ENCODE results near the gene RALGPS1. TPM values are rescaled to one million over a fixed set of nuclear protein-coding genes. Genes with fewer than 3 reads are reported as not detected.

Gene RALGPS1
- total and polyA plus RNA-seq, 2 donors (not counting 1 experiment from before 2014, with no cell fraction given): 19.7 to 39.9 TPM

DNA sequence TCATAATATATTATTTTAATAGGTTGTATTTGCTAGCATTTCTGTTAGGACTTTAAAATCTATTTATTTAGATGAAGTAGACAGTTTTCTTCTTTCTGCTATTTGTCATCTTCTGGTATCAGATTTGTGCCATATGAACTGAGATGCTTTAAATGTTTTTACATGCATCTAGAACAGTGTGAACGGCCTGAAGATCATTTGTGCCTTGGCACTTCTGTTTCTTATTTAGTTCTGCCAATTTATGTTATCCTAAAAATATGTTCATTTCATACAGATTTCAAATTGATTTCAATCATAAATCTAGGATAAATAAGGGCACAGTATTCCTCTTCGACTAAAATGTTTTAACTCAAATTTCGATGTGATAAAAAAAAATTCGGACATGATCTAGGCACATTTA, 38.1 kb upstream of the RALGPS1 start:
- TF ChIP-seq CTCF (IDR thresholded peaks at IDR 0.05) (no peak), EZH2 (IDR thresholded peaks at IDR 0.05; ENCODE audit: borderline replicate concordance, insufficient read depth, low read depth, low read length, poor library complexity, severe bottlenecking) (no peak)
- ChIA-PET CTCF (no interaction called here), POLR2A (interaction anchor here (0.7 kb wide), 1 partner anchor 348 kb away, joined by 3 read pairs; no protein-coding TSS in a partner anchor)
- H3K36me3 ChIP-seq (replicated peaks in 1 of 2; ENCODE audit: control extremely low read depth in 1 of 2, control insufficient read depth in 1 of 2, extremely low read depth in 1 of 2, insufficient read depth in 2 of 2, low read length in 1 of 2): peaks cover 3 to 23% of the 10 kb centered on the region in 2 experiments
- no peaks in the 10 kb centered on the region for H3K9me3 ChIP-seq (ENCODE audit: control extremely low read depth in 1 of 3, control insufficient read depth in 2 of 3, insufficient read depth in 1 of 3, low read length in 2 of 3)
- no peak overlapping the region for H3K27ac ChIP-seq (ENCODE audit: low read length in 2 of 2)
- H3K4me2 ChIP-seq (replicated peaks; ENCODE audit: low read depth, low read length, poor library complexity, severe bottlenecking): no peak overlapping the region
- Mint-ChIP-seq H3K27ac (no peak overlapping the region), H3K4me3 (no peak overlapping the region), H3K27me3 (no peaks in the 10 kb centered on the region), H3K4me1 (peaks cover 28% of the 10 kb centered on the region), H3K9me3 (ENCODE audit: insufficient read depth) (no peaks in the 10 kb centered on the region)
- DNase-seq (no peak), ATAC-seq (ENCODE audit: low read depth) (no peak)
- H3K4me3 ChIP-seq (ENCODE audit: control extremely low read depth in 1 of 5, extremely low read depth in 1 of 5, insufficient read depth in 1 of 5, low read depth in 2 of 5, low read length in 4 of 5): no peak overlapping the region
- H4K20me1 ChIP-seq (ENCODE audit: control insufficient read depth, insufficient read depth, low read length, poor library complexity, severe bottlenecking): peaks cover 28% of the 10 kb centered on the region
- WGBS (ENCODE audit: insufficient coverage): 93% methylated on average over 3 of the region's 4 CpGs
- intact Hi-C loops (cut with micrococcal nuclease): no loop called here
- H2AFZ ChIP-seq (ENCODE audit: insufficient read depth, low read depth, low read length, poor library complexity, severe bottlenecking): no peak overlapping the region
- H3K9ac ChIP-seq (ENCODE audit: low read length): no peak overlapping the region
- no peaks in the 10 kb centered on the region for H3K4me1 ChIP-seq (ENCODE audit: control insufficient read depth in 2 of 2, insufficient read depth in 2 of 2, low read length in 2 of 2)
- peaks cover 52% of the 10 kb centered on the region for H3K79me2 ChIP-seq (ENCODE audit: control insufficient read depth, insufficient read depth, low read length)
- no peaks in the 10 kb centered on the region for H3K27me3 ChIP-seq (replicated peaks in 1 of 4; ENCODE audit: control extremely low read depth in 1 of 4, control insufficient read depth in 3 of 4, insufficient read depth in 4 of 4, low read length in 3 of 4)

DNA sequence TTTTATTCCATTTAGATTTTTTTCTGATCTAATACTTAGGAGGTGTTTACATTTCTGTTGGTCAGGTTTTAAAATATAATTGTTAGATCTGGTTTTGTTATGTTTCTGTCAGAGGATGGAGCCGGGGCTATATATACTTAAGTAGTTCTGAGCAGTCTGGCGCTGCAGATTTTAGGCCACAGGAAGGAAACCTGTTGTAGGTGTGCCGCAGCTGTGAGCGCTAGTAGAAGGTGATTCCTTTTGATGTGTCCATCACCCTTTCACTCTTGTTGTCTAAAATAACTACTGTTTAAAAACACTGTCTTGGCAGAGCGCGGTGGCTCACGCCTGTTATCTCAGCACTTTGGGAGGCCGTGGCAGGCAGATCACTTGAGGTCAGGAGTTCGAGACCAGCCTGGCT, 37.2 kb upstream of the RALGPS1 start:
- H4K20me1 ChIP-seq (ENCODE audit: control insufficient read depth, insufficient read depth, low read length, poor library complexity, severe bottlenecking): peaks cover 21% of the 10 kb centered on the region
- H3K27me3 ChIP-seq (replicated peaks in 1 of 4; ENCODE audit: control extremely low read depth in 1 of 4, control insufficient read depth in 3 of 4, insufficient read depth in 4 of 4, low read length in 3 of 4): no peaks in the 10 kb centered on the region
- DNase-seq (no peak), ATAC-seq (ENCODE audit: low read depth) (no peak)
- peaks cover 3 to 31% of the 10 kb centered on the region in 2 experiments for H3K36me3 ChIP-seq (replicated peaks in 1 of 2; ENCODE audit: control extremely low read depth in 1 of 2, control insufficient read depth in 1 of 2, extremely low read depth in 1 of 2, insufficient read depth in 2 of 2, low read length in 1 of 2)
- ChIA-PET CTCF (no interaction called here), POLR2A (no interaction called here)
- intact Hi-C loops (cut with micrococcal nuclease): no loop called here
- no peak overlapping the region for H3K9ac ChIP-seq (ENCODE audit: low read length)
- no peak for TF ChIP-seq CTCF (IDR thresholded peaks at IDR 0.05)
- no peak for TF ChIP-seq EZH2 (IDR thresholded peaks at IDR 0.05; ENCODE audit: borderline replicate concordance, insufficient read depth, low read depth, low read length, poor library complexity, severe bottlenecking)
- H2AFZ ChIP-seq (ENCODE audit: insufficient read depth, low read depth, low read length, poor library complexity, severe bottlenecking): no peak overlapping the region
- no peak overlapping the region for H3K4me2 ChIP-seq (replicated peaks; ENCODE audit: low read depth, low read length, poor library complexity, severe bottlenecking)
- no peak overlapping the region for H3K4me3 Mint-ChIP-seq
- no peaks in the 10 kb centered on the region for H3K27me3 Mint-ChIP-seq
- peaks cover 25% of the 10 kb centered on the region for H3K4me1 Mint-ChIP-seq
- H3K9me3 Mint-ChIP-seq (ENCODE audit: insufficient read depth): no peaks in the 10 kb centered on the region
- no peak overlapping the region for H3K27ac Mint-ChIP-seq
- H3K4me1 ChIP-seq (ENCODE audit: control insufficient read depth in 2 of 2, insufficient read depth in 2 of 2, low read length in 2 of 2): no peaks in the 10 kb centered on the region
- no peaks in the 10 kb centered on the region for H3K9me3 ChIP-seq (ENCODE audit: control extremely low read depth in 1 of 3, control insufficient read depth in 2 of 3, insufficient read depth in 1 of 3, low read length in 2 of 3)
- 87% methylated on average over 6 of the region's 9 CpGs for WGBS (ENCODE audit: insufficient coverage)
- H3K27ac ChIP-seq (ENCODE audit: low read length in 2 of 2): no peak overlapping the region
- peaks cover 53% of the 10 kb centered on the region for H3K79me2 ChIP-seq (ENCODE audit: control insufficient read depth, insufficient read depth, low read length)
- no peak overlapping the region for H3K4me3 ChIP-seq (ENCODE audit: control extremely low read depth in 1 of 5, extremely low read depth in 1 of 5, insufficient read depth in 1 of 5, low read depth in 2 of 5, low read length in 4 of 5)

All from B cell (primary cell).